GM23338 (cell line): ENCODE results near the gene LMF1. TPM values are rescaled to one million over a fixed set of nuclear protein-coding genes. Genes with fewer than 3 reads are reported as not detected.

ENCODE experiments used
- ATAC-seq: fragments of 200-7000 bp; cut with Tn5 transposase; 3 replicates; pipeline ENCODE4 v1.9.1; 2020
- DNase-seq: peaks from one replicate; pipeline ENCODE4 v3.0.0-alpha.2; 2015; ENCODE audit warnings: low spot score
- H2AFZ ChIP-seq: fragments of 200-600 bp; sonication (generic); 2 replicates; pipeline ENCODE4 v1.8.0; 2016; ENCODE audit warnings: antibody characterized with exemption, mild to moderate bottlenecking, moderate library complexity
- H3F3A ChIP-seq: fragments of 200-600 bp; sonication (generic); replicated peaks from 2 replicates; pipeline ENCODE4 v1.8.0; 2017; ENCODE audit warnings: antibody characterized with exemption, mixed run types, low read depth
- H3K27ac ChIP-seq: fragments of 200-600 bp; sonication (generic); 2 replicates; pipeline ENCODE4 v1.6.1; 2016; ENCODE audit warnings: low read depth
- H3K27me3 ChIP-seq: fragments of 200-600 bp; sonication (generic); 2 replicates; pipeline ENCODE4 v1.8.0; 2016; ENCODE audit warnings: mild to moderate bottlenecking, mixed run types, moderate library complexity; ENCODE audit not compliant: insufficient read depth
- H3K36me3 ChIP-seq: fragments of 200-600 bp; sonication (generic); 2 replicates; pipeline ENCODE4 v1.8.0; 2016; ENCODE audit warnings: mild to moderate bottlenecking; ENCODE audit not compliant: insufficient read depth
- H3K4me1 ChIP-seq: fragments of 200-600 bp; sonication (generic); 2 replicates; pipeline ENCODE4 v1.8.0; 2016; ENCODE audit warnings: mild to moderate bottlenecking, moderate library complexity; ENCODE audit not compliant: insufficient read depth
- H3K4me2 ChIP-seq: fragments of 200-600 bp; sonication (generic); 2 replicates; pipeline ENCODE4 v1.7.1; 2017; ENCODE audit warnings: mixed run types
- H3K4me3 ChIP-seq: fragments of 200-600 bp; sonication (generic); 2 replicates; pipeline ENCODE4 v1.6.1; 2016; ENCODE audit warnings: mixed run types
- H3K79me2 ChIP-seq: fragments of 200-600 bp; sonication (generic); replicated peaks from 2 replicates; pipeline ENCODE4 v1.8.0; 2017; ENCODE audit warnings: mild to moderate bottlenecking; ENCODE audit not compliant: insufficient read depth
- H3K9me2 ChIP-seq: fragments of 200-600 bp; sonication (generic); 2 replicates; pipeline ENCODE4 v1.8.0; 2017; ENCODE audit not compliant: insufficient read depth
- H4K20me1 ChIP-seq: fragments of 200-600 bp; sonication (generic); replicated peaks from 2 replicates; pipeline ENCODE4 v1.8.0; 2017; ENCODE audit warnings: mild to moderate bottlenecking; ENCODE audit not compliant: insufficient read depth
- H3K27ac Mint-ChIP-seq: 2 replicates; pipeline ENCODE4 v1.8.0; 2020; ENCODE audit warnings: inconsistent platforms, mild to moderate bottlenecking, moderate library complexity, mixed read lengths
- H3K27me3 Mint-ChIP-seq: 3 replicates; pipeline ENCODE4 v1.8.0; 2022; ENCODE audit warnings: low read depth, mild to moderate bottlenecking, moderate library complexity, mixed read lengths, inconsistent platforms; ENCODE audit not compliant: insufficient read depth, poor library complexity
- H3K36me3 Mint-ChIP-seq: 3 replicates; pipeline ENCODE4 v1.8.0; 2021; ENCODE audit warnings: low read depth, mild to moderate bottlenecking, inconsistent platforms, moderate library complexity, mixed read lengths
- H3K4me1 Mint-ChIP-seq: 3 replicates; pipeline ENCODE4 v1.8.0; 2020; ENCODE audit warnings: mild to moderate bottlenecking, inconsistent platforms, mixed read lengths
- H3K4me3 Mint-ChIP-seq: 3 replicates; pipeline ENCODE4 v1.8.0; 2021; ENCODE audit warnings: moderate library complexity, mild to moderate bottlenecking, inconsistent platforms, mixed read lengths
- H3K9me3 Mint-ChIP-seq: 3 replicates; pipeline ENCODE4 v1.8.0; 2020; ENCODE audit warnings: moderate library complexity, mild to moderate bottlenecking, inconsistent platforms, mixed read lengths
- EZH2phosphoT487 ChIP-seq: fragments of 200-600 bp; sonication (generic); IDR thresholded peaks from one replicate; pipeline ENCODE4 v1.8.1; 2018; ENCODE audit warnings: antibody characterized with exemption; ENCODE audit not compliant: unreplicated experiment
- JUNB ChIP-seq: IDR thresholded peaks from one replicate; pipeline ENCODE4 v1.6.1; 2016; ENCODE audit warnings: antibody characterized with exemption; ENCODE audit not compliant: unreplicated experiment
- NANOG ChIP-seq: IDR thresholded peaks from 2 replicates; pipeline ENCODE4 v1.6.1; 2016; ENCODE audit warnings: antibody characterized with exemption, borderline replicate concordance
- REST ChIP-seq: IDR thresholded peaks from one replicate; pipeline ENCODE4 v1.6.1; 2018; ENCODE audit warnings: antibody characterized with exemption; ENCODE audit not compliant: unreplicated experiment
- STAT1 ChIP-seq: IDR thresholded peaks from one replicate; pipeline ENCODE4 v1.6.1; 2016; ENCODE audit warnings: antibody characterized with exemption; ENCODE audit not compliant: unreplicated experiment
- ZNF331 ChIP-seq: fragments of 250-450 bp; sonication (Bioruptor Pico); IDR thresholded peaks from 2 replicates; pipeline ENCODE4 v1.5.0; 2020; ENCODE audit warnings: low read depth, mild to moderate bottlenecking, moderate library complexity
- ZNF462 ChIP-seq: fragments of 250-450 bp; sonication (Bioruptor Pico); IDR thresholded peaks from 2 replicates; pipeline ENCODE4 v1.5.0; 2020; ENCODE audit warnings: mild to moderate bottlenecking, moderate library complexity
- polyA plus RNA-seq: library from polyadenylated mRNA; unstranded; fragments of >200 nt; fragmentation: Nextera tagmentation; extraction: Ambion mirVana; gene quantifications from 2 replicates; pipeline ENCODE4 v1.2.1, GENCODE V29; 2016
- total RNA-seq: library from RNA; depleted of rRNA; stranded (reverse); fragments of >200 nt; shearing (Covaris generic); gene quantifications from 2 replicates; pipeline ENCODE4 v1.2.3, GENCODE V29; 2014

LMF1 gene
- total and polyA plus RNA-seq, 2 experiments from 2014 or later, result 4.2 to 10.1 TPM

- TF ChIP-seq ZNF462 (CRISPR knock-in tag) (no peak), ZNF331 (CRISPR knock-in tag) (no peak), STAT1 (no peak), EZH2phosphoT487 (no peak), NANOG (no peak), JUNB (no peak)
Observed at GRCh38 chr16:831571-832413, 139.0 kb downstream of the LMF1 start (continued).

- Mint-ChIP-seq H3K36me3 (no peaks in the 10 kb centered on the region), H3K27ac (no peak overlapping the region), H3K9me3 (peaks cover 6% of the 10 kb centered on the region), H3K27me3 (peaks cover 8% of the 10 kb centered on the region), H3K4me1 (no peaks in the 10 kb centered on the region), H3K4me3 (no peak overlapping the region)
- no peaks in the 10 kb centered on the region for H3K27me3 ChIP-seq
- H3K4me2 ChIP-seq, result no peak overlapping the region
- H3K9me2 ChIP-seq, result no peaks in the 10 kb centered on the region
- no peaks in the 10 kb centered on the region for H3K79me2 ChIP-seq
- no peaks in the 10 kb centered on the region for H3K4me1 ChIP-seq
- no peaks in the 10 kb centered on the region for H4K20me1 ChIP-seq
- no peaks in the 10 kb centered on the region for H3F3A ChIP-seq
- no peak overlapping the region for H2AFZ ChIP-seq
- DNase-seq (no peak), ATAC-seq (peak; percentile 86)
- H3K27ac ChIP-seq, result no peak overlapping the region
- no peaks in the 10 kb centered on the region for H3K36me3 ChIP-seq
- H3K4me3 ChIP-seq, result no peak overlapping the region
- TF ChIP-seq JUNB (no peak), REST (no peak), STAT1 (no peak)
Observed at GRCh38 chr16:830871-831570, 139.8 kb downstream of the LMF1 start.
